Measurements from ENCODE around the gene VIPR2.
"Not testable (repeated sequence)": the region's sequence is repeated elsewhere in the genome, so short reads cannot be mapped to it uniquely, and the experiment has no call there.

The VIPR2 gene

DNA sequence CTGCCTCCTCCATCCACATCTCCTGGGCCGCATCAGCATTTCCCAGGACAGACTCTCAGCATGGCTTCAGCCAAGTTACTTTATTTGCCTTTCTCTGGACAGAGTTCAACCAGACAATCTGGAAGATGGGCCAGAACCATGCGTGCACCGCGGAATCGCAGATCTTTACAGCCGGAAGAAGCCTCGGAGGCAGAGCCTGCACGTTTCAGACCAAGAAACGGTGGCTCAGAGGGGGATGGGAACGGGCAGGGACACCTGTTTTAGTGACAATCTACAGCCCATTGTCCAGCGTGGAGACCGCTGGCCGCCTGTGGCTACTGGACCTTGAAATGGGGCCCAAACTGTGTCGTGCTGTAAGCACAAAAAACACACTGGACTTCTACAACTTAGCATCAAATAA lies 3.5 kb downstream of the VIPR2 start:
- no peak for TF ChIP-seq PAX5 (IDR thresholded peaks at IDR 0.05; ENCODE audit: insufficient read depth, low read length, severe bottlenecking)
- no peak for TF ChIP-seq TAF1 (IDR thresholded peaks at IDR 0.05; ENCODE audit: low read depth, low read length)
- no peak for TF ChIP-seq SPI1 (IDR thresholded peaks at IDR 0.05; ENCODE audit: low read depth, low read length)
- TF ChIP-seq POU2F2 (IDR thresholded peaks at IDR 0.05; ENCODE audit: low read depth, low read length) = no peak
- no peak for TF ChIP-seq POLR2A (IDR thresholded peaks at IDR 0.05; ENCODE audit: low read depth, low read length)
- no peak for TF ChIP-seq POLR2AphosphoS5 (IDR thresholded peaks at IDR 0.05; ENCODE audit: low read depth, low read length)
- DNase-seq (ENCODE audit: insufficient read length, low spot score) (no peak), FAIRE-seq (no peak)

DNA sequence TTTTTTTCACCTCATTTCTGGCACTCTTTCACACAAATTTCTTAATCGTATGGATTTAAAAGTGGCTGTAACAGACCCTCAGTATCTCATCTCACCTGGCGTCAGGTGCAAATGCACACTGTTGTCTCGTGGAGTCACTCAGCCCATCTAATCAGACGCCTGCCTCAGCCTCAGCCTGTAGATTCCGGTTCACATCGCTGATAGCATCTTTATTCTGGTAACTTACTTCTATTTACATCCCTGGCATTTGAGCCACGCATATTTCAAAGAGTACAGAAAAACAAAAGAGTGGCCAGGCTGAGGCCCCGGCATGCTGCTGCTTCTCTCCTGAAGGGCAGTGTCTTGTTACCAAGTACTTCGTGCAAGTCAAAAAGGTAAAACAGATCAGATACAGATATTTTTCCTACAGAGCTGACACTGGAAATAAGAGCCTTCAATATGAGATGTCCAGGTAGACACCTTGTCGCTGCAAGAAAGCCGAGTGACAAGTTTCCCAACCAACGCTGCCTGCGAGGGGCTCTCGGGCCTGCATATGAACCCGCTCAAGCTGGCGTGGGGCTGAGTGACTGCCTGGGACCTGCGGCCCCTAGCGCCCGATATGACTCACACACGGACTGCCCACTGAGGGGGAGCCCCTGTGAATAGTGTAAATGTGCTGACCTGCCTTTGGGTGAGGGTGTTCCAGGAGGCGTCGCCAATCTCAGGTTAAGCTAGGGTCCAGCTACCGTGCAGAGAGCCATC lies 4.3 kb downstream of the VIPR2 start:
- no peak for TF ChIP-seq TAF1 (IDR thresholded peaks at IDR 0.05; ENCODE audit: low read depth, low read length)
- TF ChIP-seq PAX5 (IDR thresholded peaks at IDR 0.05; ENCODE audit: insufficient read depth, low read length, severe bottlenecking) = no peak
- TF ChIP-seq POU2F2 (IDR thresholded peaks at IDR 0.05; ENCODE audit: low read depth, low read length) = no peak
- no peak for FAIRE-seq

DNA sequence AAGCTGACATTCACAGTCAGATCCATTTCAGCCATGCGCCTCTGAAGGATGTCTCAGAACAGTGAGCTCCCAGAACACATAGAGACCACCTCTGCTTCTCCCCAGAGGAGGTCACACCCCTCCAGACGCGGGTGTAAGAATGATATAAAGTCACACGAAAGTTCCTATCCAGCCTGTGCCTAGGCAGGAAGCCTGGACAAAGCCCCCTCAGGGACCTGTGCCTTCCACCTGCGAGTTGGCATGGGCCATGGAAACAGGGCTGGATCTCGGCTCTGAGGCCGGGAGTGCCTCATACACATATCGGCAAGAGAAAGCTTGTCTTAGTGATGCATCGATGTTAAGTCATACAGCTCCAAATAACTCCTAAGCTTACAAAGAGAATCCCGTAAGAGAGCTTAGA lies 5.0 kb downstream of the VIPR2 start:
- FAIRE-seq (no peak), DNase-seq (ENCODE audit: insufficient read length, low spot score) (no peak)
- TF ChIP-seq TAF1 (IDR thresholded peaks at IDR 0.05; ENCODE audit: low read depth, low read length) (no peak), POLR2AphosphoS5 (IDR thresholded peaks at IDR 0.05; ENCODE audit: low read depth, low read length) (no peak), POU2F2 (IDR thresholded peaks at IDR 0.05; ENCODE audit: low read depth, low read length) (no peak), SPI1 (IDR thresholded peaks at IDR 0.05; ENCODE audit: low read depth, low read length) (no peak), POLR2A (IDR thresholded peaks at IDR 0.05; ENCODE audit: low read depth, low read length) (no peak), PAX5 (IDR thresholded peaks at IDR 0.05; ENCODE audit: insufficient read depth, low read length, severe bottlenecking) (no peak)

More for the DNA sequence above, 4.3 kb downstream of the VIPR2 start:
- DNase-seq (ENCODE audit: insufficient read length, low spot score) = no peak

DNA sequence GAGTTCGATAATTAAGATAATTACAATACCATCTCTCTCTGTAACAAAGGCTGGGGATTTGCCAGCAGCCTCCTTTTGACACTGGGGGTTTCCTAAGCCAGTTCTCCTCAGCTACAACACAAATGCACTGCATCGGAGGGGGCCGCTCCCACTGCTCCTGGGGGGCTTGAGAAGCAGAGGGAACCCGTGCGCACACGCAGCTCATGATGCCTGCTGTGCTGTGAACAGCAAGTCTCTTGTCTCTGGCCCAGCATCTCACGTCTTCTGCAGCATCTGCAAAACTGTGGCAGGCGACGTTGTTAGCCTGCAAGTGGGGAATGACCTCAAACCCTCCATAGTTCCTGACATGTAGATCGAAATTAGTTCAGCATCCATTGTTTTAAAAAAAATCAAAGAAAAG lies 5.5 kb downstream of the VIPR2 start:
- FAIRE-seq = no peak
- no peak for TF ChIP-seq PAX5 (IDR thresholded peaks at IDR 0.05; ENCODE audit: insufficient read depth, low read length, severe bottlenecking)
- no peak for TF ChIP-seq POLR2AphosphoS5 (IDR thresholded peaks at IDR 0.05; ENCODE audit: low read depth, low read length)
- TF ChIP-seq TAF1 (IDR thresholded peaks at IDR 0.05; ENCODE audit: low read depth, low read length) = no peak
- TF ChIP-seq POU2F2 (IDR thresholded peaks at IDR 0.05; ENCODE audit: low read depth, low read length) = no peak
- TF ChIP-seq SPI1 (IDR thresholded peaks at IDR 0.05; ENCODE audit: low read depth, low read length) = no peak
- no peak for TF ChIP-seq POLR2A (IDR thresholded peaks at IDR 0.05; ENCODE audit: low read depth, low read length)
- no peak for DNase-seq (ENCODE audit: insufficient read length, low spot score)

DNA sequence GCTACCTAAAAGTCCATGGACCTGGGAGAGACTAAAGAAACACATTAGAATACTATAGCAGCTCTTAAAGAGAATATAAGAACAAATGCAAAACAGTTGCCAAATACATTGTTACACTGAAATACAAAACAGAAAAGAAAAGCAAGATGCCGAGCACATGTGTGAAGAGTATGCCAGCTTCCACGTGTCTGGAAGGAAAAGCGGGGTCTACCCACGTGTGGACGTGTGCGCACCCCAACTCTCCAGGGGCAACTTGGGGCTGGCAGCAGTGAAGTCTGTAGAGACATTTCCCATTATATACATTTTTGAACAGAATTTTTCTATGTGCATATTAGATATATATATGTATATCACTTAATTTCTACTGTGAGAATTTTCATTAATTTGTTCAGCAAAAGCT lies 6.2 kb downstream of the VIPR2 start:
- no peak for DNase-seq (ENCODE audit: insufficient read length, low spot score)
- TF ChIP-seq POLR2AphosphoS5 (IDR thresholded peaks at IDR 0.05; ENCODE audit: low read depth, low read length) = no peak
- no peak for TF ChIP-seq POLR2A (IDR thresholded peaks at IDR 0.05; ENCODE audit: low read depth, low read length)
- no peak for TF ChIP-seq TAF1 (IDR thresholded peaks at IDR 0.05; ENCODE audit: low read depth, low read length)
- TF ChIP-seq POU2F2 (IDR thresholded peaks at IDR 0.05; ENCODE audit: low read depth, low read length) = no peak
- TF ChIP-seq PAX5 (IDR thresholded peaks at IDR 0.05; ENCODE audit: insufficient read depth, low read length, severe bottlenecking) = no peak
- TF ChIP-seq SPI1 (IDR thresholded peaks at IDR 0.05; ENCODE audit: low read depth, low read length) = no peak
- FAIRE-seq = no peak

DNA sequence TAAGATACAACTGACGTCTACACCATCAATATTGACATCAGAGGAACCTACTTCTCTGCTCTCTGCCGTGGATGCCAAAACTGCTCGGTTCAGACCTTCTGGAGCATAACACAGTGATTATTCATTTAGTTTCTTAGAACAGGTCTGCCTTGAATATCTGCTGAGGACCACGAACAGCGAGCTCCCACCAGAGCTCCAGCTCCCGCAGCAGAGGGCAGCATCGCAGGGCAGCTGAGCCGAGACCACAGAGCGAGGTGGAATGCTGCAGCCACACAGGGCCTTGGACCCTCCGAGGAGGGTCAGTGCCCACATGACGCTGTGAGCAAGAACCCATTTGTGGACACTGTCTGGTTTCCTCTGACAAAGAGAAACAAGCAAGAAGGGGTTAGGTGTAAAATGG lies 6.8 kb downstream of the VIPR2 start:
- no peak for DNase-seq (ENCODE audit: insufficient read length, low spot score)
- FAIRE-seq = no peak
- TF ChIP-seq PAX5 (IDR thresholded peaks at IDR 0.05; ENCODE audit: insufficient read depth, low read length, severe bottlenecking) (no peak), TAF1 (IDR thresholded peaks at IDR 0.05; ENCODE audit: low read depth, low read length) (no peak), POLR2A (IDR thresholded peaks at IDR 0.05; ENCODE audit: low read depth, low read length) (no peak), POLR2AphosphoS5 (IDR thresholded peaks at IDR 0.05; ENCODE audit: low read depth, low read length) (no peak), SPI1 (IDR thresholded peaks at IDR 0.05; ENCODE audit: low read depth, low read length) (no peak), POU2F2 (IDR thresholded peaks at IDR 0.05; ENCODE audit: low read depth, low read length) (no peak)

DNA sequence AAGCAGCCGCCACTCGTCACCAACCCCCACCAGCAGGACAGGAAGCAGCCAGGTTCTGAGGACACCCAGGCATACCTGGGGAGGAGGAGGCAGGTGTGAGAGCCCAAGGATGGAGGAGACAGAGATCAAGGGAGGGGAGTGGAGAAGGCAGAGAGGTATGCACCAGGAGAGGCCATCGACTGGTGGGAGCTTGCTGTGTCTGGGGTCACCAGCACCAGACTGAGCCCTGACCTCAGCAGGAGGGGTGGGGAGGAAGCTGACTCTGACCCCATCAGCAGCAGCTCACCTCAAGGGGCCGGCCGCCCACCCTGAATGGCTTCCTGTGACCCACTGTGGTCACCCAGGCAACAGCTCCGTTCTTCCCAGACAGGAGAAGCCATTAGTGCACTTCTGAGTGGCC lies 7.8 kb downstream of the VIPR2 start:
- FAIRE-seq (no peak), DNase-seq (ENCODE audit: insufficient read length, low spot score) (no peak)
- TF ChIP-seq SPI1 (IDR thresholded peaks at IDR 0.05; ENCODE audit: low read depth, low read length) (no peak), POU2F2 (IDR thresholded peaks at IDR 0.05; ENCODE audit: low read depth, low read length) (no peak), TAF1 (IDR thresholded peaks at IDR 0.05; ENCODE audit: low read depth, low read length) (no peak), PAX5 (IDR thresholded peaks at IDR 0.05; ENCODE audit: insufficient read depth, low read length, severe bottlenecking) (no peak), POLR2A (IDR thresholded peaks at IDR 0.05; ENCODE audit: low read depth, low read length) (no peak), POLR2AphosphoS5 (IDR thresholded peaks at IDR 0.05; ENCODE audit: low read depth, low read length) (no peak)

DNA sequence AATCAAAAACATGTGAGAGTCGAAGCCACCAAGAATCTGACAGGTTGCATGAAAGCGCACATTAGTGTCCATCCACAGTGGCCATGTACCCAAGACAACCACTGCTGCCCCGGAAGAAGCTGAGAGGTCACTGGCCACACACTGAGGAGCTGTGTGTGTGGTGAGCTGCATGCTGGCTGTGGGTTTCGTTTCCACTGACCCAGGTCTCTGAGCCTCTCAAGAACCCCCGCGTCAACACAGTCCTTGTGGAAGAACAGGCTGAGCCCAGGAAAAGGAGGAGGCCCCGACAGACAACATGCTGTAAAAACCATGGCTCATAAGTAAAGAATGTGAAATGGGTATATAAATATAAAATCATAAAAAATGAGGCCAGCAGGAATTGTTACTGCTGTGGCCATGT lies 8.2 kb downstream of the VIPR2 start:
- DNase-seq (ENCODE audit: insufficient read length, low spot score) (no peak), FAIRE-seq (no peak)
- TF ChIP-seq TAF1 (IDR thresholded peaks at IDR 0.05; ENCODE audit: low read depth, low read length) = no peak
- no peak for TF ChIP-seq POLR2AphosphoS5 (IDR thresholded peaks at IDR 0.05; ENCODE audit: low read depth, low read length)
- TF ChIP-seq SPI1 (IDR thresholded peaks at IDR 0.05; ENCODE audit: low read depth, low read length) = no peak
- TF ChIP-seq PAX5 (IDR thresholded peaks at IDR 0.05; ENCODE audit: insufficient read depth, low read length, severe bottlenecking) = no peak
- TF ChIP-seq POU2F2 (IDR thresholded peaks at IDR 0.05; ENCODE audit: low read depth, low read length) = no peak
- no peak for TF ChIP-seq POLR2A (IDR thresholded peaks at IDR 0.05; ENCODE audit: low read depth, low read length)

DNA sequence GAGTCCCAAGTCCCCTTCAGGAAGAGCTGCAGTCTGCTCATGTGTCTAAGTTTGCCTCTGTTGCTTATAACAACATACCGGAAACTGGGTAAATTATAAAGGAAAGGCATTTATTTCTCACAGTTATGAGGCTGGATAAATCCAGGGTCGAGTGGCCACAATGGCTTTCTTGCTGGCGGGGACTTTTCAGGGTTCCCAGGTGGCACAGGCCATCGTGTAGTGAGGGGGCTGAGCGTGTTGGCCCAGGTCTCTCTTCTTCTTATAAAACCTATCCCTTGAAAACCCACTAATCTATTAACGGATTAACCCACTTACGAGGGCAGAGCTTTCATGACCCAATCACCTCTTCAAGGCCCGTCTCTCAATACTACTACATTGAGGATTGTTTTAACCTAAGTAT lies 8.7 kb downstream of the VIPR2 start:
- FAIRE-seq (no peak), DNase-seq (ENCODE audit: insufficient read length, low spot score) (no peak)
- no peak for TF ChIP-seq TAF1 (IDR thresholded peaks at IDR 0.05; ENCODE audit: low read depth, low read length)
- TF ChIP-seq PAX5 (IDR thresholded peaks at IDR 0.05; ENCODE audit: insufficient read depth, low read length, severe bottlenecking) = no peak
- no peak for TF ChIP-seq POU2F2 (IDR thresholded peaks at IDR 0.05; ENCODE audit: low read depth, low read length)
- TF ChIP-seq SPI1 (IDR thresholded peaks at IDR 0.05; ENCODE audit: low read depth, low read length) = no peak

DNA sequence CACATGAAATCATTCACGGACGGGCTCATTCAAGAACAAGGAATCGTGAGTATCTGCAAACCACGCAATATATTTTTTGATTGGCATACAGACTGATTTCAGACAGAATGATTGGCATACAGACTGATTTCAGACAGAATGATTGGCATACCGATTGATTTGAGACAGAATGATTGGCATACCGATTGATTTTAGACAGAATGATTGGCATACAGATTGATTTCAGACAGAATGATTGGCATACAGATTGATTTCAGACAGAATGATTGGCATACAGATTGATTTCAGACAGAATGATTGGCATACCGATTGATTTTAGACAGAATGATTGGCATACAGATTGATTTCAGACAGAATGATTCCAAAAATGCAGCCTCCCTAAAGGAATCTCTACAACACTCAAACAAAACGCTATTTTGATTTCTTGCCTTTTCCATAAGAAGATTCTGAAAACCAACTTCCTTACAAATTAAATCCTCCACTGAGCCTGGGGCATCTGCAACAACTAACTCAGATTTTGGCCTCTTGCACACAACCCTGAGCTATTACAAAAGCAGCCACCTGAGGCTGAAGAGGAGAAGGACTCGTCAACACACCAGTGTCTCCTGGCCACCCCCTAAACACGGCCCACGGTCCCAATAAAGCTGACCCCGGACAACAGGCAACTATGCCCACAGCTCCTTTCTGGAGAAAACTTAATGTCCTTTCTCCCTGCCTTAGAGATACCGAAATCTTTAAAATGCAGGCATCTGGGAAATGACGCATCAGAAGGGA lies 11.8 kb downstream of the VIPR2 start:
- FAIRE-seq; DNase-seq (ENCODE audit: insufficient read length, low spot score): not testable (repeated sequence)
